Natural killer cell (primary cell): ENCODE results near the gene GZMB. TPM values are rescaled to one million over a fixed set of nuclear protein-coding genes. Genes with fewer than 3 reads are reported as not detected.

ENCODE experiments used
- ATAC-seq, 3 donors: fragments of 150-1000 bp in 2 of 3; fragments of 200-7000 bp in 1 of 3; cut with Tn5 transposase; 1 replicate in 1 of 3; 2 replicates in 2 of 3; pipeline ENCODE4 v1.10.0; 2021; ENCODE audit warnings: mild to moderate bottlenecking in 2 of 3, moderate library complexity in 2 of 3
- DNase-seq, 2 donors: peaks; one replicate each; pipeline versions ENCODE4 v3.0.0 to v3.0.0-alpha.2; 2013 to 2021; ENCODE audit warnings: mixed read lengths in 1 of 2
- H3K27ac ChIP-seq: one replicate; pipeline ENCODE4 v1.5.1; 2013; ENCODE audit warnings: mild to moderate bottlenecking, low read length
- H3K27me3 ChIP-seq: one replicate; pipeline ENCODE4 v1.6.1; 2013; ENCODE audit warnings: low read length; ENCODE audit not compliant: control insufficient read depth, insufficient read depth
- H3K36me3 ChIP-seq: one replicate; pipeline ENCODE4 v1.6.1; 2013; ENCODE audit warnings: low read length; ENCODE audit not compliant: control insufficient read depth, insufficient read depth
- H3K4me1 ChIP-seq: one replicate; pipeline ENCODE4 v1.6.1; 2013; ENCODE audit warnings: low read length; ENCODE audit not compliant: control insufficient read depth, insufficient read depth
- H3K4me3 ChIP-seq: one replicate; pipeline ENCODE4 v1.5.1; 2013; ENCODE audit warnings: low read length
- H3K9me3 ChIP-seq: one replicate; pipeline ENCODE4 v1.6.1; 2013; ENCODE audit warnings: low read length; ENCODE audit not compliant: control insufficient read depth, insufficient read depth
- H3K27ac Mint-ChIP-seq, 2 donors: one replicate each; pipeline ENCODE4 v1.8.0; 2022; ENCODE audit warnings: mild to moderate bottlenecking in 2 of 2, mixed read lengths in 2 of 2, moderate library complexity in 1 of 2
- H3K27me3 Mint-ChIP-seq, 2 donors: one replicate each; pipeline ENCODE4 v1.8.0; 2022; ENCODE audit warnings: low read depth in 2 of 2, mixed read lengths in 2 of 2
- H3K36me3 Mint-ChIP-seq: one replicate; pipeline ENCODE4 v1.8.0; 2022; ENCODE audit warnings: mixed read lengths
- H3K4me1 Mint-ChIP-seq, 2 donors: one replicate each; pipeline ENCODE4 v1.8.0; 2022; ENCODE audit warnings: mixed read lengths in 2 of 2
- H3K4me3 Mint-ChIP-seq: one replicate; pipeline ENCODE4 v1.8.0; 2022; ENCODE audit warnings: mild to moderate bottlenecking, moderate library complexity, mixed read lengths
- H3K9me3 Mint-ChIP-seq, 2 donors: one replicate each; pipeline ENCODE4 v1.8.0; 2022; ENCODE audit warnings: mixed read lengths in 2 of 2
- CTCF ChIP-seq: fragments of 200-600 bp; IDR thresholded peaks from one replicate; pipeline ENCODE4 v1.8.0; 2022; ENCODE audit warnings: antibody characterized with exemption
- WGBS: methylation state at CpG from one replicate; pipeline ENCODE4 v1.1.7; 2013; ENCODE audit warnings: missing lambda C conversion rate; ENCODE audit not compliant: insufficient coverage; 5-methylcytosine and 5-hydroxymethylcytosine counted together
- intact Hi-C: fragments of 100-400 bp; cut with micrococcal nuclease; formaldehyde crosslinking; loops from one replicate; pipeline ENCODE4 v1.14.2; 2022
- total RNA-seq, 4 donors: library from RNA; stranded (reverse); fragments of 120-200 nt in 1 of 4; gene quantifications; one replicate each; pipeline versions ENCODE4 v1.2.3 to v1.2.4, GENCODE V29; 2013 to 2022

Gene GZMB
- total RNA-seq, 3 donors from 2014 or later (not counting 1 experiment from before 2014, with no cell fraction given) = 1,176 to 1,565 (median 1,384) TPM

GRCh38 chr14:24607635-24608514 is 26.1 kb downstream of the GZMB start:
- H3K4me1 Mint-ChIP-seq = peaks cover 75 to 79% of the 10 kb centered on the region in 2 donors
- no peaks in the 10 kb centered on the region for H3K36me3 Mint-ChIP-seq
- no peak for TF ChIP-seq CTCF
- Histone ChIP-seq H3K27ac (peak overlapping the region; percentile 83), H3K4me1 (peaks cover 70% of the 10 kb centered on the region), H3K9me3 (no peaks in the 10 kb centered on the region), H3K4me3 (peak overlapping the region; percentile 36), H3K27me3 (no peaks in the 10 kb centered on the region), H3K36me3 (no peaks in the 10 kb centered on the region)
- no peaks in the 10 kb centered on the region for H3K9me3 Mint-ChIP-seq
- H3K27ac Mint-ChIP-seq = peak overlapping the region; percentile 99
- 60% methylated on average over 8 of the region's 8 CpGs for WGBS
- no peaks in the 10 kb centered on the region for H3K27me3 Mint-ChIP-seq
- no peak for ATAC-seq
- no peak for DNase-seq
- intact Hi-C loops = loop anchor here (2.0 to 5.0 kb wide), 3 partner anchors 19 to 524 kb away; no protein-coding TSS in a partner anchor
- peak overlapping the region; percentile 95 for H3K4me3 Mint-ChIP-seq

- no peak for TF ChIP-seq CTCF
- H3K27ac ChIP-seq = peak overlapping the region; percentile 83
- peaks cover 67 to 71% of the 10 kb centered on the region in 2 donors for H3K4me1 Mint-ChIP-seq
Observed at GRCh38 chr14:24607081-24607480, 26.9 kb downstream of the GZMB start.

GRCh38 chr14:24606297-24606696 is 27.7 kb downstream of the GZMB start:
- Mint-ChIP-seq H3K4me1 (peaks cover 59 to 63% of the 10 kb centered on the region in 2 donors), H3K9me3 (no peaks in the 10 kb centered on the region), H3K36me3 (no peaks in the 10 kb centered on the region), H3K27ac (peak overlapping the region; percentile 99), H3K4me3 (peak overlapping the region; percentile 95), H3K27me3 (no peaks in the 10 kb centered on the region)
- DNase-seq (no peak), ATAC-seq (no peak)
- Histone ChIP-seq H3K4me3 (no peak overlapping the region), H3K27me3 (no peaks in the 10 kb centered on the region), H3K9me3 (no peaks in the 10 kb centered on the region), H3K36me3 (no peaks in the 10 kb centered on the region), H3K4me1 (peaks cover 57% of the 10 kb centered on the region), H3K27ac (peak overlapping the region; percentile 83)
- TF ChIP-seq CTCF = no peak
- 51% methylated on average over 3 of the region's 3 CpGs for WGBS
- intact Hi-C loops = loop anchor here (5.0 kb wide), 2 partner anchors 86 to 526 kb away; no protein-coding TSS in a partner anchor

More at GRCh38 chr14:24607081-24607480, 26.9 kb downstream of the GZMB start:
- DNase-seq (peak in 1 of 2 donors; percentile 40), ATAC-seq (peak; percentile 26 to 42 (median 40))
- WGBS = 26% methylated on average over 4 of the region's 4 CpGs
- H3K36me3 ChIP-seq = no peaks in the 10 kb centered on the region
- no peaks in the 10 kb centered on the region for H3K27me3 Mint-ChIP-seq
- H3K9me3 ChIP-seq = no peaks in the 10 kb centered on the region
- peak overlapping the region; percentile 99 for H3K27ac Mint-ChIP-seq
- no peaks in the 10 kb centered on the region for H3K9me3 Mint-ChIP-seq
- peak overlapping the region; percentile 95 for H3K4me3 Mint-ChIP-seq
- intact Hi-C loops = loop anchor here (5.0 kb wide), 2 partner anchors 85 to 525 kb away; no protein-coding TSS in a partner anchor
- H3K27me3 ChIP-seq = no peaks in the 10 kb centered on the region
- no peaks in the 10 kb centered on the region for H3K36me3 Mint-ChIP-seq
- peak overlapping the region; percentile 36 for H3K4me3 ChIP-seq
- peaks cover 62% of the 10 kb centered on the region for H3K4me1 ChIP-seq
